Keratinocyte (primary cell): Measurements from ENCODE around the gene MASTL.

Source experiments
- CTCF ChIP-seq, 3 experiments: IDR thresholded peaks in 1 of 3; conservative IDR thresholded peaks in 1 of 3; optimal IDR thresholded peaks in 1 of 3; 2 replicates in 2 of 3; 3 replicates in 1 of 3; pipeline versions ENCODE3 to v1.5.1; 2011; ENCODE audit warnings: low read length in 3 of 3, mild to moderate bottlenecking in 3 of 3, moderate library complexity in 2 of 3, control low read depth in 1 of 3, inconsistent platforms in 1 of 3; ENCODE audit not compliant: insufficient read depth in 2 of 3; ENCODE audit errors: extremely low read depth in 1 of 3
- EZH2 ChIP-seq: IDR thresholded peaks from one replicate; pipeline ENCODE4 v1.6.1; 2012; ENCODE audit warnings: inconsistent platforms, mild to moderate bottlenecking, low read length, moderate library complexity

- TF ChIP-seq CTCF (optimal IDR thresholded peaks at IDR 0.05 in 1 of 3, IDR thresholded peaks at IDR 0.05 in 1 of 3, conservative IDR thresholded peaks at IDR 0.05 in 1 of 3; ENCODE audit: extremely low read depth in 1 of 3, insufficient read depth in 2 of 3, low read length in 3 of 3) = no peak
- no peak for TF ChIP-seq EZH2
Measured at GRCh38 chr10:27188259-27188658, 33.1 kb downstream of the MASTL start.
